Inferior parietal cortex (tissue), 1 donor: ENCODE data around the gene SEMA3G.

Source experiments
- DNase-seq: peaks from one replicate; pipeline ENCODE4 v3.0.0-alpha.2; 2016; ENCODE audit errors: extremely low spot score

SEMA3G gene

DNA sequence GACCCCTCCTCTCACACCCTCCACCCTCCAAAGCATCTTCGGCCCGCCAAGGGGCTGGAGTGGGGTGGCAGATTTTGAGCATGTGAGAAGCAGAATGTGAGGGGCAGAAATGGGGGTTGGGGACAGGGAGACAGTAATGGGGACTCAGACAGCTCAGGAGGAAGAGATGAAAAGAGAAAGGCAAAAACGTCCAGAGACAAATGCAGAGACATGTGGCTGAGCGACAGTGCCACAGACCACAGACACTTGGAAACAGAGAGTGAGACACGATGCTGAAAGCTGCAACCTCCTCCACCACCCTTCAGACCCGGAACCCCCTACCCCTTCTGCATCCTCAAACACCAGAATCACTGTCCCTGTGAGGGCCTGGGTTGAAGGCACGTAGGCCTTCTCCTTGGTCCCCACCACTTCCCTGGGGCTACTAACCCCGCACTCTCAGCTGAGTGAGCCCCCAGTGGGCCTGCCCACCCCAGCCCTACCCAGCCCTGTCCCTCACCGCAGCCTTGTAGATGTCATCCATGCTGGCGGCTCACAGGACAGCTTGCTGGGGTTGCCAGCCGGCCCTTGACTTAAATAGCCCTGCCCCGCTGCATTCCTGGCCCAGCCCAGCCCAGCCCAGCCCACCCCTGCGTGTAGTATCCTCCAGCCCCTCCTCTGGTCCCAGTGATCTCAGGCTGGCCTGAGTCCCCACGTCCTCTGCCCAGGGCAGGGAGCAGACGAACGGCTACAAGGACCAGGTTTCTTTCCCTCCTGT, 8.8 kb upstream of the SEMA3G start, which contains the start of gene TNNC1:
TNNC1 (minus strand) TSS at position 546 of the 754 bp plus-strand sequence; CDS start at position 520, 26 bp downstream.
- DNase-seq: no peak

DNA sequence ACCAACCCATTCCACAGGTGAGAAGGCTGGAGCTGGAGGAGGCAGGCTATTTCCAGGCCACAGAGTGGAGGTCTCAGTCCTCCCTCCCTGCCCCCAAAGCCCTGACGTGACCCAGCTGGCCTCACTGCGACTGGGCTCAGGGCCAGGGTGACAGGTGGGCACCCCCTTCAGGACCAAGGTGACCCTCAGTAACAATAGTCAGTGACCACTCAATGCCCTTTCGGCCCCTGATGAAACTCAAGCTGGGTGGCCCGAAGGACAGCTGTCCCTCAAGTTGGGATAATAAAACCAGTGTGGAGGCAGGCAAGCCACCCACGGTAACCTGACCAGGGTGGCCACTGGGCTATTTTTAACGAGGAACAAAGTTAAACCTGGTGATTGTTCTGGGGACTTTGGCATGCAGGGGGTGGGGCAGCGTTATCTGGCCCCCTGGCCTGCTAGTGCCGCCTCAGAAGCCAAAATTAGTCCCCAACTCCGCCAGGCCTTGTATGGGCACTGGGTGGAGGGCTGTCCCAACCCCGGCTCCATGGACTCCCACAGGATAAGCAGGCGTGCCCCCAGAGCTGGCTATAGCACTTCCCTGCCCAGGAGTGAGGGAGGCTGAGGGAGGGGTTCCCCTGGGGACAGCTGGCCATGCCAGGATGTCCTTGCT, 7.8 kb upstream of the SEMA3G start:
- DNase-seq: no peak

DNA sequence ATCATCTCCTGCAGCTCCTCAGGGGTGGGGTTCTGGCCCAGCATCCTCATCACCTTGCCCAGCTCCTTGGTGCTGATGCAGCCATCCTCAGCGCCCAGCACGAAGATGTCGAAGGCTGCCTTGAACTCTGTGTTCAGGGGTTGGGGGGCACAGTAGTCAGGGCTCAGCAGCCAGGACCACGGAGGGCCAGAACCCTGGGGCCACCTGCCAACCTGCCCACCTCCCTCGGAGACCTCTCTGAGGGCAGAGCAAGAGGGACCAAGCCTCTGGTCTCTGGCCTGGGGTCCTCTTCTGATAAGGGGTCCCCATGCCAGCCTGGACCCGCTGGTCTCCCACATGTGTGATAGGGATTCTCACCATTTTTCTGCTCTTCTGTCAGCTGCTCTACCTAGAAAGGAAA, 7.2 kb upstream of the SEMA3G start:
- no peak for DNase-seq

DNA sequence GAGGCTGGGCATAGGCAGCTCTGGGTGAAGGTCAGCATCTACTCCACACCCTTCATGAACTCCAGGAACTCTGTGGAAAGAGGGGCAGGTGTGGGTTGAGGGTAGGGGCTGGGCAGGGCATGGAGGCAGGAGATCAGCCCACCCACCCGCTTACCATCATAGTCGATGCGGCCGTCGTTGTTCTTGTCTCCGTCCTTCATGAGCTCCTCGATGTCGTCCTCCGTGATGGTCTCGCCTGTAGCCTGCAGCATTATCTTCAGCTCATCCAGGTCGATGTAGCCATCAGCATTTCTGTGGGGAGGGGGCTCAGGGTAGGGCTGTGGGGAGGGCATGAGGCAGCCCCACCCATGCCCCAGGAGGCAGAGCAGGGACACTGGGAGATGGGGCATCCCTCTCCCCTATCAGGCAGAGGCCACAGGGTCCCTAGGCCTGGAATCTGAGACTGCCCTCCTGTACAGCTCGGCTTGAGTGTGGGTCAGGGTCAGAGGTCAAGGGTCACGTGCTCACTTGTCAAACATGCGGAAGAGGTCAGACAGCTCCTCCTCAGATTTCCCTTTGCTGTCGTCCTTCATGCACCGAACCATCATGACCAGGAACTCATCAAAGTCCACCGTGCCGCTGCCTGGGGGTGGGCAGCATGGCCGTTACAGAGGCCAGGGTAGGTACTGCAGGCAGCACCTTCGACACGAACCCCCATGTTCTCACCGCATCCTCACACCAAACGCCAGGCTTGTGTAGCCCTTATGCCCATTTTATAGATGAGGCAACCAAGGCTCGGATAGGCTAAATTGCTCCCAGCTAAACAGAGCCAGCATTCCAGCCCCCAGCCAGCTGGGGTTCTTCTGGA, 6.6 kb upstream of the SEMA3G start:
- DNase-seq: no peak

DNA sequence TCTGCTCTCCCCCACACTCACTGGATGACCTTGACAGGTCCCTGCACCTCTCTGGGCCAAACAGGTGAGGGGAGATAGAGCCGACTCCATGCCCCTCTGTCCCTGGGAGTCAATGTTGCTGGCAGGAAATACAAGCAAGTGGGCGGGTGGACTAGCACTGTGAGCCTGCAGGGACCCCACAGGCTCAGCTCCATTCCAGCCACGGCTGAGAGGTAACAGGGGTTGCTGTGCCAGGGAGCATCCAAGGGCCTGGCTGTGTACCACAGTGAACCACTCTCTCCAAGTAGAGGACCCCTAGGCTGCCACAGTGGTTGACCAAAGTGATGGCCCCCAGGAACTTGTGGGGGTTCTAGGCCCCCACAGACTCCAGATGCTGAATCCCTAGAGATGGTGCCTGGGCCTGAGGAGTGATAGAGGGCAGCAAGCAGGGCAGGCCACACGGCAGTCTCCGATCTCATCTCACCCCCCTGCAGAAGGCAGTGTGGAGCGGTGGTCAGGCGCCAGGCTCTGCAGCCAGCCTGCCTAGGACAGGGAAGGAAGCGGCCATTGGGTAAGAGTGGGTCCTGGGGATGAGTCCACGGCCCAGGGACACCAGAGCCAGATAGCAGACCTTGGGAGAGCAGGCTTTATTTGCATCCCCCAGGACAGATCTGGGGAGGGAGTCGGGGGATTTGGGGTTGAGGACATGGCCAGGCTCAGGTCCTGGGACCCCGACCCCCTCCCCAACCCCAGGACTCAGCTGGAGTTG, 5.8 kb upstream of the SEMA3G start:
- DNase-seq: no peak

DNA sequence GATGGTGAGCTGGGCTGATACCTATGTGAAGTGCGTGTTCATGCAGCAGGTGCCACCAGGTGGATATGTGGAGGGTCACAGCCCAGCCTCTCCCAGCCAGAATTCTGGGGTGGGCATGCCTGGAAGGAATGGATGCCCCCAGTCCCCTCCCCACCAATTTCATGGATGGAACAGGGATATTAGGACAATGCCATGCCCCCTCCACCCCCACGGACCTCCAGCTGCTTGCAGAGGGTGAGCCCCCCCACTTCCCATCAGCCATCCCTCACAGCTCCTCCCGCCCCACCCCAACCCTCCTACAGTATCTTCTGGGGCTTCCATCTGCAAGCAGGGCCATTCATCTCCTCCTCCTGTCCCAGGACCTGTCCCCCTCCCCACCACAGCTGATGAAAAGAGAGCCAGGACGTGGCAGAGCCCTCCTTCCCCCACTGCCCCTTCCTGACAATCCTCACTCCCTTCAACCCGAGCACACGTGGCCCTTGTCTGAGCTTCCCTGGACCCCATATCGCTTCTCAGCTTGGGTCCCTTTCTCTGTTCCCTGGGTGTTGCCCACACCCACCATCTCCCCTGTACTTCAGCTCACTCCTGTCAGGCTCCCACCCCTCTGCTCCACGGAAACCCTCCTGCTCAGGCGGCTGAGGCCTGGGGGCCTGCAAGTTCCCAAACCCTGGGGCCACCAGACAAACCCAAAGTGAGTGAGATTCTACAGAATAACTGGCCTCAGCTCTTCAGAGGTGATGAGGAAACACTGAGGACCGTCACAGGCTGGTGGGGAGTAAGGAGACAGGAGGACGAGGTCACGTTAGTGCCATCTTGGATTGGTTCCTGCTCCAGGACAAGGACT, 2.8 kb upstream of the SEMA3G start:
- DNase-seq: no peak

DNA sequence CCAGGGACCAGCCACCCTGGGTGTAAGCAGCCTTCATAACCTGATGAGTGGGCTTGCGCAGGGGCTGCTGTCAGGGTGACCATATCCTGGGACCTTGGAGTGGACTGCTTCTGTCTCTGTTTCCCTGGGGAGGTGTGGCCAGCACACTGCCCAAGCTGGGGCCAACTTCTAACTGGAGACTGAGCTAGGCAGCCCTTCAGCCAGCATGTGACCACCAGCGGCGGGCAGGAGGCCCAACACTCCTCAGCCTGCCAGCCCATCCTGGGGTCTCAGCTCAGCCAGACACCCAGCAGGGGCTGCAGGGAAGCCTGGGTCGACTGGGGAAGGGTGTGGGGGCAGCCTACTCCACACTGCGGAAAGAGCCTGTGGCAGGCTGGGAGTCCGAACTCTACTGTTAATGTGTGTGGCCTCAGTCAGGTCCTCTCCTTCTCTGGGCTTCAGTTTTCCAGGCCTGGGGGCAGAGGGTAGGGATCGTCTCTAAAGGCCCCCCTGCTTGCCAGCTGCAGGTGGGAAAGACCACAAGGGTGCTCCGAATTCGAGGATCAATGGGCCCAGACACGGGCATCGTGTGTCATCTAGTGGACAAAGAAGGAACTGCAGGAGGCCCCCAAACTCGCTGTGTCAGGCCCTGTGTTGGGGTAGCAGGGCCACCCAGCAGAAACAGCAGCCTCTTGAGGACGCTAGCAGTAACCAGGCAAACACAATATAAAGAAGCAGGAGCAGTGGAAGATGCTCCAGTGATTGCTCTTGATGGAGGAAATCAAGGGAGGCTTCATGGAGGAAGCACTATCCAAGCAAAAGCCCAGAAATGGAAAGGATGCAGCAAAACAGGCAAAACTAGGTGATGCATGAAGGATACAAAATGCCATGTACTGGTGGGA, 2.0 kb upstream of the SEMA3G start:
- peak; percentile 78 for DNase-seq

DNA sequence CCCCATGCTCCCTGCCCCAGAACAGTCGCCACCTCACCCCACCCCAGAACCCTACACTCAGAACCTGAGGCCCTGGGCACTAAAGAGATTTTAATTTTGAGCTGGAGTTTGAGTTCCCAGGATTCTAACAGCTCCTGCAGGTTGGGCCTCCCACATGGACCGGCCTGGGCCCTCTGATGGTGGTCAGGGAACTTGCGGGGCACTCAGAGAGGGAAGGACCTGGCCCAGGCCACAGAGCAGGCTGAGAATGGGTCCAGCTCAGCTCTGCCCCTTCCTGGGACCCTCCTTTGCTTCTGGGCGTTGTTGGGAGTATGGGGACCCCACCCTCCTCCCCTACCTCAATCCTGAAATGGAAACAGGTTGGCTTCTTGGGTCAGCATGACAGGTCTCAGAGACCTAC, 1.1 kb upstream of the SEMA3G start:
- no peak for DNase-seq

DNA sequence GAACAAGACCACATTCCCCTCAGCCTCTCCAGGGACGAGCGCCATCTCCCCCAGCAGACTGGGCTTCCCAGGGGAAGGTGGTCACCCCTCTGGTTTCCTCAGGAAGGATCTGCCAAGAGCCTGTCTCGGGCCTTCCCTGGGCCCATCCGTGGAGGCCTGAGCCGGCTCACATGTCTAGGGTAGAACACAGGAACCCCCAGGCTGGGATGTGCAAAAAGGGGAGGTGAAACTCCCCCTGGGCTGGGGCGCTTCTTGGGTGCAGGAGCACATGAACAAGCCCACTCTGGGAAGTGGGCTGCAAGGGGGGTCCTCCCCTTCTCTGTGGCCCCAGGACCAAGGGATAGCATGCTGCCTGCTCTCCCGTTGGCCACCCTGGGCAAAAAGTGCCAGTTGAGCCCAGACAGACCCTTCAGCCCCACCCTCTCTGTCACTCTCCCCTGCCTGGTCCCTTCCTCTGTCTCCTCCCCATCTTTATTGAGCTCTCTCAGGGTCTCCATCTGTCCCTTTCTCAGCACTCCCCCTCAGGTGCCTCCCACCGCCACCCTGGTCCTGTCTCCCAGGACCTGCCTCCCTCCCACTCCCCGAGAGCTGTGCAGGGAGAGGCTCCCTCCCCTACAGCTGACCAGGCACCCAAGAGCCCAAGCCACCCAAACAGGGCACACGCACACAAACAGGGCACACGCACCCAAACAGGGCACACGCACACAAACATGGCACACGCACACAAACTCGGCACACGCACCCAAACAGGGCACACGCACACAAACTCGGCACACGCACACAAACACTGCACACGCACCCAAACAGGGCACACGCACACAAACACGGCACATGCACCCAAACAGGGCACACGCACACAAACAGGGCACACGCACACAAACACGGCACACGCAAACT, 864 bp downstream of the SEMA3G start:
- no peak for DNase-seq

DNA sequence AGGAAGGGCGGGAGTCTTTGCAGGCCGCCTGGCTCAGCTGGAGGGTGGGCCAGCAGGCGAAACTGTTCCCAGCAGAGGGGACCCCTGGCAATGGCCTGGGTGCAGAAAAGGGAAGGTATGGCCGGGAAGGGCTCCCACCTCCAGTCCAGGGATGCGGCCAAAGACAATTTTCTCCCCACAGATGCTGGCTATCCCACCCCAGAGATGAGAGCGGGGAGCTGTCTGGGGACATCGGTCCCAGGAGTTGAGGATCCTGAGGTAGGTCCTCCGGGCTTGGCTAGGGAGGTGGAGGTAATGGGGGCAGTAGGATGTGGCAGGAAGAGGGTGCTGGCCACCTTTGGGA, 1.7 kb downstream of the SEMA3G start:
- no peak for DNase-seq

DNA sequence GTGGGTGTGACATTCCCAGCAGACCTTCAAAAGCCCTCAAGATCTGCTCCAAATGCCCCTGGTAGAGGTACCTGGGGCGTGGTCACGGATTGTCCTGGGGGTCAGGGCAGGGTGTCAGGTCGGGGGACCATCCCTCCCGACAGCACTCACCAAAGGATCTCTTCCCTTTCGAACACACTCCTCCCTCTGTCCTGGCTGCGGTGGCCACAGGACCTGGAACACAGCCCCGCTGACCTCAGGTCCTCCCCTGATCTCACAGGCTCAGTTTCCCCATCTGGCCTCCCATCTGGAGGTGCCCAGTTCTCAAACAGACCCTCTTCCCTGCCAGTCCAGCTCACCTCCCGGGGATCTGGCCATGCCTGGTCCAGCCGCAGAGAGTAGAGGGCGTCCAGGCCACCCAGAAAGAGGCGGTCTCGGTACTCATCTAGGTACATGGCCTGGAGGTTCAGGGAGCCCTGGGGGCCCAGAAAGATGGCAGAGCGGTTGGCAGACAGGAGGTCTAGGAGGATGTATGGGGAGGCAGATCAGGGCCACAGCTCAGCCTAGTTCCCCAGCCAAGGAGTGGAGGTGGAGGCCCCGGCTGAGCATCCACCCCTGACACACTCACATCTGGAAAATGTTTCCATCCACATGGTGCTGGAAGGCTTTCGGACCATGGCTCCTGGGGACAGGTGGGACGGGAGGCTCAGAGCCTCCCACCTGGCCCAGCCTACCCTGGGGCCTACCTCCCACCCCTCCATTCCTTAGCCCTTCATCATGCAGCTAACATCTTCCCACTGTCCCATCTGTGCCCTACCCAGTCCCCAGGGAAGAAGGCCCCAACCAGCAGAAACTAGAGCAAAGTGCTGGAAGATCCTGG, 2.3 kb downstream of the SEMA3G start:
- no peak for DNase-seq

DNA sequence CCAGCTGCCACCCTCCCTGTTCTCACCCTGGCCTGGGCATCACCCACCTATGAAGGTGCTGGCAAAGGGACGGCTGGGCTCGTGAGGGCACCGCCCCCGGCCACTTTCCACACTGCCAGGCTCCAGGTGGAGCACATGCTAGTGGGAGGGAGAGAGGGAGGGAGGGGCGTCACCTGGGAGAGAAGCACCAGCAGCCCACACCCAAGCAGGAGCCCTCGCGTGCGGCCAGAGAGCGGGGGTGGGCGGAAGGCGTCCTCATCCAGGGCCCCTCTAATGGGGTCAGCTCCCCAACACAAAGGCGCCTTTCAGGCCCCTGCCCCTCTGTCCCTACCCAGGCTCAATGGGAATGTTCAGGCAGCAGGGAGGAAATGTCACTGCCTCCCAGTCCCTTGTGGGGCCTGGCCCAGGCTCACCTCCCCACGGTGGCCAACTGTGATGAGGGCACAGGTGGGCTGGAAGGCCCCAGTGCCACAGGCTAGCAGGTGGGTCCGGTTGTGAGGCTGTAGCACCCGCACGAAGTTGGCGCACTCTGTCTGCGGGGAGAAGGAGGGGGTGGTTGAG, 3.1 kb downstream of the SEMA3G start:
- DNase-seq: no peak

DNA sequence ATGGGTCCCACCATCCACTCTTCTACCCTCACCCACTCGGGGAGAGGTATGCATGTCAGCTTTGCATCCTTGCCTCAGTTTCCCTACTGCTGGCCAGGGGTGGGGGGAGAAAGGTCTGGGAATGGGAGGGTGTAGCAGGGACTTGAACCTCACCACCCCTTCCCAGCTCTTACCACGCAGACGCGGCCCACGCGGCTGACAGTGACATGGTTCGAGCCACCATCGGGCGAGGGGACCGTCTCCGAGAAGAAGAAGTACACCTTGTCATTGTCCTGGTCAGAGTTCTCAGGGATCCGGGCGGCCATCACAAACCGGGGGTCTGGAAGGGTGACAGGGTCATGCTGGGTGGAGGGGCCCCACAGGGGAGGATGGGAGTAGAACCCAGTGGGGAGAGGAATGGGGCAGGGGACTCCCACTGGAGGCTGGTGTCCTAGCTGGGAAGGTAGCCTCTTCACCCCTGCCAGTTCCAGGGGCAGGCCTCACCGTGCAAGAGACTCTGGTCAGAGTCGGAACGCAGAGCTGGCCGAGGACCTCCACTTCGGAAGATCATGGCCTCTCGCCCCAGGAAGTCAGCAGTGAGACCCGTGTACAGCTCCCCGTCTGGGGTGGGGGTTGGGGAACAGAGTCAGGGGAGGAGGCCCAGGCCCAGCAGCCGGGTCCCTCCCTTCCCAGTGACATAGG, 3.7 kb downstream of the SEMA3G start:
- no peak for DNase-seq

DNA sequence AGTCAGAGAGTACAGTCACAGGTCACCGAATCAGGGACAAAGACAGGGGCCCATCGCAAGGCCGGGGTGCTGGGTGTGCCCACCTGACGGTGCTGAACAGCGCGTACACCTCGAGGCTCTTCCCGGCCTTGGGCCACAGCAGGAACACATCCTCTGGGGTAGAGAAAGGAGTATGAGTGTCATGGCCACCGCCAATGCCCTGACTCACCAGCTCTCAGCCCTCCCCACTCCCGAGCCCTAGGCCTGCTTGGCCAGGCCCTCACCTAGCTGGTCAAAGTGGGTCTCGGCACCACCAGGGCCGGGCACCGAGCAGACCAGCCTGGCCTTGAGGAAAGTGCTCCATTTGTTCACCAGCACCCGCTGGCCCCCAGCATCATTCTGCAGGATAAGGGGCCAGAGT, 4.2 kb downstream of the SEMA3G start:
- no peak for DNase-seq

DNA sequence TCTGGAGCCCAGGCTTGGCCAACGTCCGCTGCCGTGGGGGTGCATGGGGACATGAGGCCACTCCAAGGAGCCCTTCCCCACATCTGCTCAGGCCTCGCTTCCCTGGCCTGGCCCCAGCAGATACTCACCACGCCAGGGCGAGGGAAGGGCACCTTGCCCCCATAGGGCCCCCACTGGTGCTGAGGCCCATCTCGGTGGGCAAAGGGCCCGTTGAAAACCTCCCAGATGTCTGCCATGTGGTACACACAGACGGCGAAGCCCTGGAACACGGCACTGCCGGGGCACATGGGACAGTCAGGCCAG, 4.7 kb downstream of the SEMA3G start:
- no peak for DNase-seq

DNA sequence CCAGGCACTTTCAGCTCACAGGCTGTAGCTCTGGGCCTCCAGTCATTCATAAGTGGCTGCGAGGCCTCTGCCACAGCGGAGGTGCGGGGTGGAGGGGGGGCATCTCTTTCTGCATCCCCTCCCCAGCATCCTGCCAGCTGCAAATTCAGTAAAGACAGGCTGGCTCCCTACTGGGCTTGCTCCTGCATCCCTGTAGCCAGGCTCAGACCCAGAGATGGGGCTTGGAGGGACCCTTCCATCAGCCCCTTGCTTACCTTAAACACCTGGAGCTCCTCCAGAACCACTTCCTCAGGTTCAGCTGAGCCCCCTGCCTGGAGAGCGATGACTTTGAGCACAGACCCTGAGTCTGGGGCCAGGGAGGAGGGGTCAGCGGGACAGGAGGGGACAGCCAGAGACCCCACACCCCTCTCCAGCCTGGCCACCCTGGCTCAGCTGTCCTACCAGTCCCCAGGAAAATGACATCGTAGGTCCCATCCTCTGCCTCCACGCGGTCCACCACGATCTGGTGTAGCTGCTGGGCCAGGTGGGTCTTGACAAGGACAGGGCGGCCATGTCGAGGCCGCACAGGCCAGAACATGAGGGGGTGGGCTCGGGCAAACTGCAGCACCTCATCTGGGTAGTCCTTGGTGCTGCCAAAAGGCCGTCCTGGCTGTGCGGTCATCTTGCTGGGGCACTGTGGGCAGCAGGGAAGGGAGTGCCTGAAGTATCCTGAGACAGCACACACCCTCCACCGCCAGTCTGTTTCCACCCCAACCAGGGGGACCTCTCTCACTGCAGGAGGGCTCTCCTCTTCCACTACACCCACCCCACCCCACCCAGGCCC, 5.3 kb downstream of the SEMA3G start:
- DNase-seq: no peak
